Stimulated activated naive B cell treated with anti-CD40 and anti-IgM and Interleukin-4, amounts not matched to agents 10 μg/mL and 1 μg/mL and 100 μg/mL, for 72 hours (primary cell): ENCODE data around the gene UBE2C.
"Not testable (repeated sequence)": the region's sequence is repeated elsewhere in the genome, so short reads cannot be mapped to it uniquely, and the experiment has no call there.

ENCODE experiments used
- ATAC-seq, 2 donors: fragments of 150-1000 bp; cut with Tn5 transposase; replicated peaks; 2 replicates each; pipeline ENCODE4 v1.10.0; 2021; ENCODE audit warnings: moderate library complexity in 1 of 2
- DNase-seq: peaks from one replicate; pipeline ENCODE4 v3.0.0; 2021
- H3K27ac Mint-ChIP-seq: one replicate; pipeline ENCODE4 v1.8.0; 2022; ENCODE audit warnings: mild to moderate bottlenecking, mixed read lengths
- H3K27me3 Mint-ChIP-seq, 2 donors: one replicate each; pipeline ENCODE4 v1.8.0; 2022; ENCODE audit warnings: mixed read lengths in 2 of 2
- H3K36me3 Mint-ChIP-seq, 2 donors: one replicate each; pipeline ENCODE4 v1.8.0; 2022; ENCODE audit warnings: mixed read lengths in 2 of 2, mild to moderate bottlenecking in 1 of 2
- H3K4me1 Mint-ChIP-seq, 2 donors: one replicate each; pipeline ENCODE4 v1.8.0; 2022; ENCODE audit warnings: mixed read lengths in 2 of 2, mild to moderate bottlenecking in 1 of 2
- H3K4me3 Mint-ChIP-seq, 2 donors: one replicate each; pipeline ENCODE4 v1.8.0; 2022; ENCODE audit warnings: mild to moderate bottlenecking in 2 of 2, mixed read lengths in 2 of 2, moderate library complexity in 1 of 2
- H3K9me3 Mint-ChIP-seq, 2 donors: one replicate each; pipeline ENCODE4 v1.8.0; 2022; ENCODE audit warnings: mixed read lengths in 2 of 2, mild to moderate bottlenecking in 1 of 2

Gene UBE2C

DNA sequence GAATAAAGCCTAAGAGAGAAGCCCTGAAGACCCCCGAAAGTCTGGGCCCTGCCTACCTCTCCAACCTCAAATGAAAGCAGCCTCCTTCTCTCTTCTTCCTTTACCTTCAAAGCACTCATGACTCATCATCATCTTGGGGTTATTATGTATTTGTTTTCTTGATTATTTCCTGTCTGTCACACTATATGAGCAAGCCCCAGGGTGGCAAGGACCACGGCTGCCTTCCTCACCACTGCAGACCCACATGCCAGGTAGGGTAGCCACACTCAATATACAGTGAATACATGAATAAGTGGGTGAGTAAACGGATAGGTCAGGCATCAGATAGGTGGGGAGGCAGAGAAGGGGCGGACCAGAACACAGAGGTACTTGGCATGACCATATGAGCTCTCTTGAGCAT, 29.6 kb upstream of the UBE2C start:
- H3K9me3 Mint-ChIP-seq: no peaks in the 10 kb centered on the region
- H3K36me3 Mint-ChIP-seq: no peaks in the 10 kb centered on the region
- no peak overlapping the region for H3K4me3 Mint-ChIP-seq
- peaks cover 0 to 2% of the 10 kb centered on the region in 2 donors for H3K4me1 Mint-ChIP-seq
- H3K27ac Mint-ChIP-seq: no peak overlapping the region
- DNase-seq: no peak
- H3K27me3 Mint-ChIP-seq: peaks cover 13 to 25% of the 10 kb centered on the region in 2 donors
- ATAC-seq: no peak

- no peak for ATAC-seq
- Mint-ChIP-seq H3K9me3 (no peaks in the 10 kb centered on the region), H3K4me3 (no peak overlapping the region), H3K27me3 (peaks cover 8 to 23% of the 10 kb centered on the region in 2 donors), H3K4me1 (peaks cover 0 to 2% of the 10 kb centered on the region in 2 donors), H3K27ac (no peak overlapping the region), H3K36me3 (no peaks in the 10 kb centered on the region)
- DNase-seq: no peak
These were observed 28.7 kb upstream of the UBE2C start for GRCh38 chr20:45783656-45784294.

GRCh38 chr20:45788351-45788750, 24.1 kb upstream of the UBE2C start:
- Mint-ChIP-seq H3K36me3 (peaks cover 4 to 8% of the 10 kb centered on the region in 2 donors), H3K27ac (no peak overlapping the region), H3K4me1 (peaks cover 9 to 13% of the 10 kb centered on the region in 2 donors), H3K27me3 (no peaks in the 10 kb centered on the region), H3K4me3 (no peak overlapping the region), H3K9me3 (no peaks in the 10 kb centered on the region)
- DNase-seq: no peak
- ATAC-seq: no peak

DNA sequence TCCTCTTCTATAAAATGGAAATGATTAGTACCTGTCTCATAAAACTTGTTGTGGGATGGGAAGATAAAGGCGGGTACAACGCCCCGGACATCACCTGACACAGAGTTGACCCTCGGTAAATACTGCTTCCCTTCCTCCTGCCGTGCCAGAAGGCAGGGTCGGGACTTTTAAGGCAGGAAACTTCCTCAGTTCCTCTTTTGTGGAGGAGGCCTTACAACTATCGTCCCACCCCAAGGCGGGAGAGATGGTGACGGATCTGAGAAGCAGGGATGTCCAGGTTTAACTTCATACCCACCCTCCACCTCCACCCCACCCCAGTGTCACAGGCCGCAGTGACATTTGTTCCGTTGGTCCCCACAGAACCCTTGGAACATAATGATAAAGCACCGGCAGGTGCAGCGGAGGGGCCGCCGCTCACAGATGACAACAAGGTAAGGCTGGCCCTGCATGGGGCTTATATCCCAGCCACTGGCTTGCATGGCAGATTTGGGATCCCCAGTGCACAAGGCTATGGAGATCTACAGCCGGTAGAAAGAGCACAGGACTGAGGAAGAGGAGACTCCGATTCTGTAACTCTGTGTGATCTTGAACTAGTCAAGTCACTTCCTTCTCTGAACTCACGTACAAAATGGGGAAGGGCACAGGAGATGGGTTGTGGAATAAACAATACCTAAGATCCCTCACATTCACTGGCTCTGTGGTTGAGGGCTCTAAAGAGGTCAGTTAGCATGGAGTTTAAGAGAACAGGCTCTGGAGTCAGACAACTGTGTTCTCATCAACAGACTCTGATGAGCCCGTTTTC, 19.9 kb upstream of the UBE2C start:
- ATAC-seq (peak; percentile 40 to 42), DNase-seq (no peak)
- Mint-ChIP-seq H3K9me3 (no peaks in the 10 kb centered on the region), H3K27me3 (no peaks in the 10 kb centered on the region), H3K36me3 (peaks cover 13 to 37% of the 10 kb centered on the region in 2 donors), H3K4me3 (peak overlapping the region; percentile 88 to 97), H3K27ac (peak overlapping the region; percentile 96), H3K4me1 (peaks cover 12 to 13% of the 10 kb centered on the region in 2 donors)

GRCh38 chr20:45796337-45797065, 15.9 kb upstream of the UBE2C start:
- ATAC-seq (no peak), DNase-seq (no peak)
- Mint-ChIP-seq H3K27ac (no peak overlapping the region), H3K4me1 (peaks cover 18 to 24% of the 10 kb centered on the region in 2 donors), H3K9me3 (no peaks in the 10 kb centered on the region), H3K36me3 (peaks cover 14 to 46% of the 10 kb centered on the region in 2 donors), H3K27me3 (no peaks in the 10 kb centered on the region), H3K4me3 (no peak overlapping the region)

DNA sequence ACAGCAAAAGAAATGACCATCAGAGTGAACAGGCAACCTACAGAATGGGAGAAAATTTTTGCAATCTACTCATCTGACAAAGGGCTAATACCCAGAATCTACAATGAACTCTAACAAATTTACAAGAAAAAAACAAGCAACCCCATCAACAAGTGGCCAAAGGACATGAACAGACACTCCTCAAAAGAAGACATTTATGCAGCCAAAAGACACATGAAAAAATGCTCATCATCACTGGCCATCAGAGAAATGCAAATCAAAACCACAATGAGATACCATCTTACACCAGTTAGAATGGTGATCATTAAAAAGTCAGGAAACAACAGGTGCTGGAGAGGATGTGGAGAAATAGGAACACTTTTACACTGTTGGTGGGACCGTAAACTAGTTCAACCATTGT, 14.9 kb upstream of the UBE2C start:
- DNase-seq, ATAC-seq, H3K27me3 Mint-ChIP-seq, H3K27ac Mint-ChIP-seq, H3K9me3 Mint-ChIP-seq, H3K4me3 Mint-ChIP-seq: not testable (repeated sequence)
- H3K36me3 Mint-ChIP-seq: peaks cover 17 to 50% of the 10 kb centered on the region in 2 donors
- H3K4me1 Mint-ChIP-seq: peaks cover 14 to 20% of the 10 kb centered on the region in 2 donors

DNA sequence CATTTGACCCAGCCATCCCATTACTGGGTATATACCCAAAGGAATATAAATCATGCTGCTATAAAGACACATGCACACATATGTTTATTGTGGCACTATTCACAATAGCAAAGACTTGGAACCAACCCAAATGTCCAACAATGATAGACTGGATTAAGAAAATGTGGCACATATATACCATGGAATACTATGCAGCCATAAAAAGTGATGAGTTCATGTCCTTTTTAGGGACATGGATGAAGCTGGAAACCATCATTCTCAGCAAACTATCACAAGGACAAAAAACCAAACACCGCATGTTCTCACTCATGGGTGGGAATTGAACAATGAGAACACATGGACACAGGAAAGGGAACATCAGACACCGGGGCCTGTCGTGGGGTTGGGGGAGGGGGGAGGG, 14.5 kb upstream of the UBE2C start:
- H3K36me3 Mint-ChIP-seq: peaks cover 15 to 47% of the 10 kb centered on the region in 2 donors
- H3K27ac Mint-ChIP-seq, H3K4me3 Mint-ChIP-seq, H3K9me3 Mint-ChIP-seq, H3K27me3 Mint-ChIP-seq, ATAC-seq, DNase-seq: not testable (repeated sequence)
- H3K4me1 Mint-ChIP-seq: peaks cover 10 to 15% of the 10 kb centered on the region in 2 donors

DNA sequence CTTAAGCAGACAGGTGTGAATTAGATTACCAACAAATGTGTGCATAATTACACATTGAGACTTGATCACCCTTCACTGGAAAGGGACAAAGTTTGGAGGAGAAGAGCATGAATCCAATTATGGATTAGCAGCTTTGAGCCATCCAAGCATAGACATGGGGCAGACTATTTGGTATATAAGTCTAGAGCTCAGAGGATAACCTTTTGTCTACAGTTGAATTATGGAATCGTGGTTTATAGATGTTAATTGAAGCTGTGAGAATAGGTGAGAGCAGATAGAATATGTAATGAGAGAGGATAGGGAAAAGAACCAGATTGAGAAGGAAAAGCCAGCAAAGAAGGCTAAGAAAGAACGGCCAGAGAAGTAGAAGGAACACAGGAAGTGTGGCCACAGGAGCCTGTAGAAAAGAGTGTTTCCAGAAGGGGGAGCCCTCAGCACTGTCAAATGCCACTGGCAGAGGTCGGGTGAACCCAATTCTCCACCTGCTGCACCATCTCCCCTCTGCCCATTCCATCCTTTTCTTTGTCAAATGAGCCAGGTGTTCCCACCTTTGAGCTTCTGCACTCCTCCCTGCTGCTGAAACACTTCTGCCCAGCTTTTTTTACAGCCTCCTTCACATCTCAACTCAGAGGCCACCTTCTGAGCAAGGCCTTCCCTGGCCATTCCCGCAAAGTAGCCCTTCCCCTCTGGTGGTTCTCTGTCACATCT, 13.4 kb upstream of the UBE2C start:
- ATAC-seq (peak; percentile 79 to 81), DNase-seq (peak; percentile 24)
- Mint-ChIP-seq H3K27me3 (no peaks in the 10 kb centered on the region), H3K9me3 (no peaks in the 10 kb centered on the region), H3K4me3 (no peak overlapping the region), H3K36me3 (peaks cover 20 to 47% of the 10 kb centered on the region in 2 donors), H3K4me1 (peaks cover 10 to 13% of the 10 kb centered on the region in 2 donors), H3K27ac (peak overlapping the region; percentile 38)

- Mint-ChIP-seq H3K27ac (no peak overlapping the region), H3K4me3 (no peak overlapping the region)
These were observed 10.6 kb upstream of the UBE2C start for GRCh38 chr20:45801851-45802250.

GRCh38 chr20:45810191-45810970, 2.1 kb upstream of the UBE2C start:
- Mint-ChIP-seq H3K9me3 (no peaks in the 10 kb centered on the region), H3K27me3 (no peaks in the 10 kb centered on the region), H3K36me3 (peaks cover 23 to 38% of the 10 kb centered on the region in 2 donors), H3K4me3 (no peak overlapping the region), H3K27ac (no peak overlapping the region), H3K4me1 (peaks cover 8 to 13% of the 10 kb centered on the region in 2 donors)
- DNase-seq (no peak), ATAC-seq (no peak)

More at GRCh38 chr20:45801851-45802250, 10.6 kb upstream of the UBE2C start:
- Mint-ChIP-seq H3K36me3 (peaks cover 27 to 41% of the 10 kb centered on the region in 2 donors), H3K27me3 (no peaks in the 10 kb centered on the region), H3K9me3 (no peaks in the 10 kb centered on the region), H3K4me1 (peaks cover 6 to 13% of the 10 kb centered on the region in 2 donors)
- no peak for DNase-seq
- ATAC-seq: no peak

DNA sequence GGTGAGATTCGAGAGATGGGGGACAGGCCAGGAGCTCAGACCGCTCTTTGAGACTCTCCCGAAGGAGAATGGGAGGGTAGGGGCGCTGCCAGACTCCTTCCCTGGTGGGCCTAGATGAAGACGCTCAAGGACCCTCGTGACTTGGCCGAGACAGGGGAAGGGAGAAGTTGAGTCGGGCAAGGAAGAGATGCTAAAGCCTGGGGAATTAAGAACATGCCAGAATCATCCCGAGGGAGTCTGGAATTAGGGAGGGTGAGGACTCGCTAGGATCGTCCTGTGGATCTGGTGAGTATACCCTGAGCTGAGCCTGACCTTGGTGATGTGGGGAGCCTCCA, 529 bp downstream of the UBE2C start:
- Mint-ChIP-seq H3K36me3 (peaks cover 18 to 31% of the 10 kb centered on the region in 2 donors), H3K27me3 (no peaks in the 10 kb centered on the region), H3K4me3 (peak overlapping the region; percentile 88 to 93), H3K9me3 (no peaks in the 10 kb centered on the region), H3K27ac (peak overlapping the region; percentile 87), H3K4me1 (peaks cover 8 to 13% of the 10 kb centered on the region in 2 donors)
- no peak for DNase-seq
- ATAC-seq: no peak

GRCh38 chr20:45813489-45813888, 1.0 kb downstream of the UBE2C start:
- Mint-ChIP-seq H3K27me3 (no peaks in the 10 kb centered on the region), H3K27ac (peak overlapping the region; percentile 54), H3K4me3 (peak overlapping the region; percentile 88 to 93), H3K36me3 (peaks cover 18 to 28% of the 10 kb centered on the region in 2 donors), H3K4me1 (peaks cover 9 to 13% of the 10 kb centered on the region in 2 donors), H3K9me3 (no peaks in the 10 kb centered on the region)
- no peak for ATAC-seq
- DNase-seq: no peak

GRCh38 chr20:45814314-45814713, 1.9 kb downstream of the UBE2C start:
- H3K27ac Mint-ChIP-seq: no peak overlapping the region
- no peak for ATAC-seq
- no peak for DNase-seq
- no peaks in the 10 kb centered on the region for H3K9me3 Mint-ChIP-seq
- peaks cover 16 to 25% of the 10 kb centered on the region in 2 donors for H3K36me3 Mint-ChIP-seq
- no peaks in the 10 kb centered on the region for H3K27me3 Mint-ChIP-seq
- peaks cover 10 to 13% of the 10 kb centered on the region in 2 donors for H3K4me1 Mint-ChIP-seq
- H3K4me3 Mint-ChIP-seq: no peak overlapping the region
